CD4-positive, alpha-beta T cell treated with Interleukin-21 for 1 hour (primary cell): ENCODE results near the gene PRR14L.
"Not testable (repeated sequence)": the region's sequence is repeated elsewhere in the genome, so short reads cannot be mapped to it uniquely, and the experiment has no call there.

ENCODE experiments used
- DNase-seq: peaks from one replicate; pipeline ENCODE4 v3.0.0-alpha.2; 2020

PRR14L gene

GRCh38 chr22:31749636-31750364 is at the start of gene PRR14L:
TSS of gene PRR14L (minus strand) at chr22:31750132. CDS start at chr22:31738860, 11,272 bp downstream.
- DNase-seq = peak; percentile 97

- DNase-seq = not testable (repeated sequence)
These were observed 49.4 kb upstream of the PRR14L start for GRCh38 chr22:31799358-31799757.

GRCh38 chr22:31790240-31790639 is 40.3 kb upstream of the PRR14L start:
- DNase-seq = no peak

GRCh38 chr22:31789803-31790202 is 39.9 kb upstream of the PRR14L start:
- DNase-seq = no peak

GRCh38 chr22:31776231-31776630 is 26.3 kb upstream of the PRR14L start:
- DNase-seq = no peak

- DNase-seq = no peak
These were observed 23.5 kb upstream of the PRR14L start for GRCh38 chr22:31773416-31773815.

- DNase-seq = no peak
These were observed 18.6 kb upstream of the PRR14L start for GRCh38 chr22:31768422-31769059.

GRCh38 chr22:31764785-31765184 is 14.9 kb upstream of the PRR14L start:
- DNase-seq = no peak

GRCh38 chr22:31758860-31759259 is 8.9 kb upstream of the PRR14L start:
- DNase-seq = not testable (repeated sequence)

- no peak for DNase-seq
These were observed 7.3 kb upstream of the PRR14L start for GRCh38 chr22:31757265-31757664.

GRCh38 chr22:31754813-31755212 is 4.9 kb upstream of the PRR14L start:
- no peak for DNase-seq

GRCh38 chr22:31753634-31754501 is 3.9 kb upstream of the PRR14L start, which contains the start of gene DEPDC5:
TSS of gene DEPDC5 (plus strand) at chr22:31754019. CDS start at chr22:31754922, 903 bp downstream.
- peak; percentile 96 for DNase-seq

- no peak for DNase-seq
These were observed 3.2 kb upstream of the PRR14L start for GRCh38 chr22:31753005-31753633.

GRCh38 chr22:31752096-31752847 is 2.3 kb upstream of the PRR14L start:
- DNase-seq = no peak

GRCh38 chr22:31750365-31751284 is 693 bp upstream of the PRR14L start:
- DNase-seq = no peak

GRCh38 chr22:31748490-31748889 is 1.4 kb downstream of the PRR14L start:
- no peak for DNase-seq

- DNase-seq = no peak
These were observed 2.5 kb downstream of the PRR14L start for GRCh38 chr22:31747441-31747840.

- no peak for DNase-seq
These were observed 6.1 kb downstream of the PRR14L start for GRCh38 chr22:31743871-31744270.

- no peak for DNase-seq
These were observed 7.2 kb downstream of the PRR14L start for GRCh38 chr22:31742682-31743081.

GRCh38 chr22:31742115-31742514 is 7.8 kb downstream of the PRR14L start:
- no peak for DNase-seq

- DNase-seq = not testable (repeated sequence)
These were observed 9.6 kb downstream of the PRR14L start for GRCh38 chr22:31740314-31740713.
